Fibroblast of lung (primary cell): Measurements from ENCODE around the gene ATP1B1. TPM values are rescaled to one million over a fixed set of nuclear protein-coding genes. Genes with fewer than 3 reads are reported as not detected.
A peak's percentile ranks its signal among the peaks of the same experiment; 100 is the strongest.

Experiments
- DNase-seq, 2 donors: peaks; one replicate each; pipeline versions ENCODE4 v3.0.0 to v3.0.0-alpha.2; 2010; ENCODE audit warnings: low read depth in 2 of 2
- H2AFZ ChIP-seq: 2 replicates; pipeline ENCODE4 v1.5.1; 2012; ENCODE audit warnings: low read length, control low read depth, inconsistent platforms
- H3K27ac ChIP-seq: 2 replicates; pipeline ENCODE4 v1.5.1; 2011; ENCODE audit warnings: low read length, control low read depth; ENCODE audit not compliant: insufficient read depth
- H3K27me3 ChIP-seq: 2 replicates; pipeline ENCODE4 v1.5.1; 2011; ENCODE audit warnings: mild to moderate bottlenecking, low read length; ENCODE audit not compliant: control insufficient read depth, insufficient read depth
- H3K36me3 ChIP-seq: 2 replicates; pipeline ENCODE4 v1.5.1; 2011; ENCODE audit warnings: low read length; ENCODE audit not compliant: control insufficient read depth, insufficient read depth
- H3K4me1 ChIP-seq: 2 replicates; pipeline ENCODE4 v1.5.1; 2011; ENCODE audit warnings: low read length; ENCODE audit not compliant: control insufficient read depth, insufficient read depth; ENCODE audit errors: extremely low read depth
- H3K4me2 ChIP-seq: 2 replicates; pipeline ENCODE4 v1.5.1; 2011; ENCODE audit warnings: low read length, control low read depth; ENCODE audit not compliant: insufficient read depth; ENCODE audit errors: extremely low read depth
- H3K4me3 ChIP-seq, 4 experiments: fragments of 200-600 bp in 1 of 4; sonication (generic) in 1 of 4; replicated peaks in 1 of 4; 2 replicates each; pipeline ENCODE4 v1.5.1; 2011 to 2016; ENCODE audit warnings: low read length in 4 of 4, low read depth in 3 of 4, mild to moderate bottlenecking in 3 of 4, control low read depth in 2 of 4, inconsistent platforms in 1 of 4, mixed read lengths in 1 of 4; ENCODE audit not compliant: insufficient read depth in 1 of 4; ENCODE audit errors: control extremely low read depth in 1 of 4
- H3K79me2 ChIP-seq: 2 replicates; pipeline ENCODE4 v1.5.1; 2012; ENCODE audit warnings: mild to moderate bottlenecking, low read length, inconsistent platforms; ENCODE audit not compliant: control insufficient read depth, insufficient read depth
- H3K9ac ChIP-seq: 2 replicates; pipeline ENCODE4 v1.5.1; 2011; ENCODE audit warnings: mild to moderate bottlenecking, low read length, control low read depth; ENCODE audit not compliant: insufficient read depth
- H3K9me3 ChIP-seq: 2 replicates; pipeline ENCODE4 v1.5.1; 2012; ENCODE audit warnings: low read depth, low read length; ENCODE audit not compliant: control insufficient read depth, insufficient read depth
- H4K20me1 ChIP-seq: 2 replicates; pipeline ENCODE4 v1.5.1; 2011; ENCODE audit warnings: low read length; ENCODE audit not compliant: control insufficient read depth, insufficient read depth; ENCODE audit errors: extremely low read depth
- EZH2 ChIP-seq: IDR thresholded peaks from 2 replicates; pipeline ENCODE4 v1.5.1; 2012; ENCODE audit warnings: low read length, control low read depth, mild to moderate bottlenecking; ENCODE audit errors: missing control alignments
- polyA plus RNA-seq, 2 donors: library from polyadenylated mRNA; depleted of rRNA in 1 of 2; stranded (reverse) in 1 of 2; unstranded in 1 of 2; fragments of >200 nt; gene quantifications; 2 replicates each; pipeline ENCODE4 v1.2.1, GENCODE V29; 2011 to 2012; ENCODE audit warnings: missing spikeins in 1 of 2
- total RNA-seq: library from RNA; depleted of rRNA; stranded (reverse); fragments of >200 nt; gene quantifications from 2 replicates; pipeline ENCODE4 v1.2.1, GENCODE V29; 2014
- TF ChIP-seq, protein P1 (sequence below), 2 donors: IDR thresholded peaks in 1 of 2; conservative IDR thresholded peaks in 1 of 2; 1 replicate in 1 of 2; 2 replicates in 1 of 2; pipeline ENCODE4 v1.5.1; 2011 to 2012; ENCODE audit warnings: low read length in 2 of 2, control low read depth in 1 of 2, inconsistent platforms in 1 of 2, low read depth in 1 of 2, mild to moderate bottlenecking in 1 of 2

Gene ATP1B1
- total and polyA plus RNA-seq, 2 donors (not counting 1 experiment from before 2014, with no cell fraction given): 21.1 to 37.9 TPM

DNA sequence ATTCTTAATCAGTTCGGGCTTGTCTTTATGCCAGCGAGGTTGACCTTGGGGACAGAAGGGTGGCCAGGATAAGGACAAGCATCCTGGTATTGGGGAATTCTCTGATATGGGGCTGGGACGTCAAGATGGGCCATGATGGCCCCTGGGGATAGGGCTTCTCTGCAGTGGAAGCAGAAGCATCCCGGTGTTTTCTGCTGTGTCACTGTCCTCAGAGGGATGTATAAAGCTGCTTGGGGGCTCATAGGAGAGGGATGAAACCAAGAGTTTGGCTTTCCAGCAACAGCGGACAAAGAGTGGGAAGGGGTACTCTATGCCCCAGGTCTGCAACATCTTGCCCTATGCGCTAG lies 1.4 kb upstream of the ATP1B1 start:
- H3K4me2 ChIP-seq: no peak overlapping the region
- TF ChIP-seq EZH2: no peak
- TF ChIP-seq, protein P1, sequence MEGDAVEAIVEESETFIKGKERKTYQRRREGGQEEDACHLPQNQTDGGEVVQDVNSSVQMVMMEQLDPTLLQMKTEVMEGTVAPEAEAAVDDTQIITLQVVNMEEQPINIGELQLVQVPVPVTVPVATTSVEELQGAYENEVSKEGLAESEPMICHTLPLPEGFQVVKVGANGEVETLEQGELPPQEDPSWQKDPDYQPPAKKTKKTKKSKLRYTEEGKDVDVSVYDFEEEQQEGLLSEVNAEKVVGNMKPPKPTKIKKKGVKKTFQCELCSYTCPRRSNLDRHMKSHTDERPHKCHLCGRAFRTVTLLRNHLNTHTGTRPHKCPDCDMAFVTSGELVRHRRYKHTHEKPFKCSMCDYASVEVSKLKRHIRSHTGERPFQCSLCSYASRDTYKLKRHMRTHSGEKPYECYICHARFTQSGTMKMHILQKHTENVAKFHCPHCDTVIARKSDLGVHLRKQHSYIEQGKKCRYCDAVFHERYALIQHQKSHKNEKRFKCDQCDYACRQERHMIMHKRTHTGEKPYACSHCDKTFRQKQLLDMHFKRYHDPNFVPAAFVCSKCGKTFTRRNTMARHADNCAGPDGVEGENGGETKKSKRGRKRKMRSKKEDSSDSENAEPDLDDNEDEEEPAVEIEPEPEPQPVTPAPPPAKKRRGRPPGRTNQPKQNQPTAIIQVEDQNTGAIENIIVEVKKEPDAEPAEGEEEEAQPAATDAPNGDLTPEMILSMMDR (conservative IDR thresholded peaks at IDR 0.05 in 1 of 2, IDR thresholded peaks at IDR 0.05 in 1 of 2; ENCODE audit: low read depth in 1 of 2, low read length in 2 of 2): no peak
- H3K4me1 ChIP-seq: peaks cover 19% of the 10 kb centered on the region
- no peak overlapping the region for H3K9ac ChIP-seq
- H3K36me3 ChIP-seq: no peaks in the 10 kb centered on the region
- H3K27me3 ChIP-seq: no peaks in the 10 kb centered on the region
- H3K27ac ChIP-seq: no peak overlapping the region
- DNase-seq: no peak
- peaks cover 34% of the 10 kb centered on the region for H3K79me2 ChIP-seq
- no peak overlapping the region for H3K4me3 ChIP-seq
- H4K20me1 ChIP-seq: no peaks in the 10 kb centered on the region
- no peak overlapping the region for H2AFZ ChIP-seq
- H3K9me3 ChIP-seq: no peaks in the 10 kb centered on the region

DNA sequence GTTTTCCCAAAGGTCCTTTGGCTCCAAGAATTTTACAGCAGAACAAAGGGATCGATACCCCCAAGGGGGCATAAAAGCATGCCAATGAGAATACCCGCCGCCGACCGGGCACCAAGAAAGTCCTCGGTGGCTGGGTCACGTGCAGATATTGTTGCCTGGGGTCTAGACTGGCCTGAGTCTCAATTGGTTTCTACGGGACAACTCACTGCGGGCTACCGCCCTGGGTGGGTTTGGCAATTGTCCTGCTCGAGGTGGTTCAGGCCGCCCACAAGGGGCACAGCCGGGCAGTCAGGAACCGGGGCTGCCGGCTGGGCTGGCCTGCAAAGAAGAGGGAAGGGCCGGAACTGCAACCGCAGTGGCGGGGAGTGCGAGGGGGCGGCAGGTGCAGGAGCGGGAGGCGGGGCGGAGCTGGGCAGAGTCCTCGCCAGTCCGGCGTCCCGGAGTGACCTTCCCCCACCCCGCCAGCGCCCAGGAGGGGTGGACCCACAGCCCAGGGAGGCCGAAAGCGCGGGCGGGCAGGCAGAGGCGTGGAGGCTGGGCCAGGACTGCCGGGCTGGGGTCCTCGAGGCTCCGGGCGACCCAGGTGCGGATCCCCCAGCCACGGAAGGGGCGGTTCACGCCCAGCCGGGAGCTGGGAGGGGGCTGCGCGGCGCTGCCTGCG lies 926 bp upstream of the ATP1B1 start:
- no peak overlapping the region for H3K27ac ChIP-seq
- TF ChIP-seq, protein P1 (conservative IDR thresholded peaks at IDR 0.05 in 1 of 2, IDR thresholded peaks at IDR 0.05 in 1 of 2; ENCODE audit: low read depth in 1 of 2, low read length in 2 of 2): no peak
- TF ChIP-seq EZH2: no peak
- H3K4me3 ChIP-seq: peak overlapping the region in 3 of 4 experiments; percentile 64 to 86 (median 75)
- H4K20me1 ChIP-seq: no peaks in the 10 kb centered on the region
- H3K4me2 ChIP-seq: peak overlapping the region; percentile 83
- H3K27me3 ChIP-seq: no peaks in the 10 kb centered on the region
- no peaks in the 10 kb centered on the region for H3K36me3 ChIP-seq
- H3K4me1 ChIP-seq: peaks cover 22% of the 10 kb centered on the region
- peak overlapping the region; percentile 55 for H2AFZ ChIP-seq
- H3K79me2 ChIP-seq: peaks cover 39% of the 10 kb centered on the region
- H3K9me3 ChIP-seq: no peaks in the 10 kb centered on the region
- H3K9ac ChIP-seq: peak overlapping the region; percentile 67
- peak in 1 of 2 donors; percentile 61 for DNase-seq

DNA sequence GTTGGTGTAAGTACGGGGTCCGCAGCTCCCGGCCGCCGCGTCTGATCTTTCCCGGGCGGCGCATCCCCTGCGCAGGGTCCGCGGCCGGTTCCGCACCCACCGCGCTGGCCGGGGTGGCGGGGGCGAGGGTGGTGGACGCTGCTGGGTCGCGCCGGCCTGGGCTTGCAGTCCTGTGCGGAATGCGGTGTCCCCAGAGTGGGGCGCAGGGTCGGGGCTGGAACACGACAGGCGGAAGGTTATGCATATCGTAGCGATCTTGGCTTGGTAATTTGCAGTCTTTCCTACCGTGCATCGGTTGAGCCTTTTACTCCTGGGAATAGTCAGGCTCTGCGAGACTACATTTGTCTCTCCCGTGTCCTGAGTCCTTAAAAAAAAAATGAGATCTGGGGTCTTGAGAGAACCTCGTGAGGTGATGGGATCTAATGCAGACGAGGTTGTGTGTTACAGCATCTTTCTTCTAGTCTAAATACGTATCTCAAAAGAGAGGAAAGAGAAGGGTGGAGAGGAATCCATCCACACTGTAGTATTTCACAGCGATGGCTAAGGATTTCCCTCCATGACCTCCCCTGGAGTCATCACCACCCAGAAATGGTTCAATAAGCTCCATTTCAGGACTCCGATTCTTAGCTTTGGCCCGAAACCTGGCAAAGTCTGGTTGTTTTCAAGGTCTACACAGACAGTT lies 572 bp downstream of the ATP1B1 start:
- TF ChIP-seq, protein P1 (conservative IDR thresholded peaks at IDR 0.05 in 1 of 2, IDR thresholded peaks at IDR 0.05 in 1 of 2; ENCODE audit: low read depth in 1 of 2, low read length in 2 of 2): no peak
- TF ChIP-seq EZH2: no peak

More for the DNA sequence above, 572 bp downstream of the ATP1B1 start:
- no peaks in the 10 kb centered on the region for H4K20me1 ChIP-seq
- H3K36me3 ChIP-seq: no peaks in the 10 kb centered on the region
- no peaks in the 10 kb centered on the region for H3K27me3 ChIP-seq
- peaks cover 51% of the 10 kb centered on the region for H3K79me2 ChIP-seq
- DNase-seq: peak in 1 of 2 donors; percentile 40
- no peaks in the 10 kb centered on the region for H3K9me3 ChIP-seq
- H3K4me1 ChIP-seq: peaks cover 23% of the 10 kb centered on the region
- H3K4me2 ChIP-seq: peak overlapping the region; percentile 97
- H3K4me3 ChIP-seq: peak overlapping the region; percentile 86 to 91 (median 90)
- peak overlapping the region; percentile 94 for H3K27ac ChIP-seq
- peak overlapping the region; percentile 90 for H3K9ac ChIP-seq
- peak overlapping the region; percentile 81 for H2AFZ ChIP-seq
